SH-SY5Y (cell line): ENCODE results near the gene P4HB.

ENCODE experiments used
- GATA2 ChIP-seq: IDR thresholded peaks from 2 replicates; pipeline ENCODE4 v1.6.1; 2011; ENCODE audit warnings: mild to moderate bottlenecking, low read depth, low read length
- GATA3 ChIP-seq: IDR thresholded peaks from 2 replicates; pipeline ENCODE4 v1.6.1; 2011; ENCODE audit warnings: low read depth, mild to moderate bottlenecking, low read length, moderate library complexity

GRCh38 chr17:81889602-81890001, 29.3 kb upstream of the P4HB start:
- TF ChIP-seq GATA2 (no peak), GATA3 (no peak)
